Measurements from ENCODE around the gene ATAD3B.

- no peak for TF ChIP-seq CTCF (IDR thresholded peaks at IDR 0.05)
- TF ChIP-seq POLR2A (IDR thresholded peaks at IDR 0.05), result no peak
- no peak for TF ChIP-seq POLR2AphosphoS5 (IDR thresholded peaks at IDR 0.05)
- TF ChIP-seq EP300 (IDR thresholded peaks at IDR 0.05), result no peak
These were observed 20.0 kb downstream of the ATAD3B start for GRCh38 chr1:1491601-1492000.
